ENCODE data around the gene SULT1A1. TPM values are rescaled to one million over a fixed set of nuclear protein-coding genes. Genes with fewer than 3 reads are reported as not detected.

SULT1A1 gene
- total and polyA plus RNA-seq, 2 experiments from 2014 or later, result 15.0 to 18.8 TPM

GRCh38 chr16:28562199-28562598 is 47.6 kb downstream of the SULT1A1 start:
- Histone ChIP-seq H3K4me1 (ENCODE audit: insufficient read depth) (peaks cover 12% of the 10 kb centered on the region), H2AFZ (no peak overlapping the region), H3K9me2 (replicated peaks; ENCODE audit: insufficient read depth) (no peaks in the 10 kb centered on the region), H3K27ac (peak overlapping the region; percentile 5), H3K79me2 (peaks cover 47% of the 10 kb centered on the region), H3K9me3 (ENCODE audit: low read depth) (no peaks in the 10 kb centered on the region), H4K20me1 (ENCODE audit: insufficient read depth, poor library complexity, severe bottlenecking) (no peaks in the 10 kb centered on the region), H3K4me3 (no peak overlapping the region), H3K4me2 (no peak overlapping the region), H3K36me3 (replicated peaks; ENCODE audit: insufficient read depth, low read depth) (no peaks in the 10 kb centered on the region), H3K27me3 (no peaks in the 10 kb centered on the region)
- DNase-seq (ENCODE audit: low spot score), result no peak
- TF ChIP-seq EZH2 (IDR thresholded peaks at IDR 0.05; ENCODE audit: borderline replicate concordance), result no peak
- TF ChIP-seq CTCF (IDR thresholded peaks at IDR 0.05; ENCODE audit: poor library complexity), result no peak
- TF ChIP-seq EZH2phosphoT487 (IDR thresholded peaks at IDR 0.05; ENCODE audit: low read depth, severe bottlenecking, unreplicated experiment), result no peak
- 96% methylated on average over 4 of the region's 4 CpGs for WGBS (ENCODE audit: low lambda C conversion rate, missing lambda C conversion rate)

- TF ChIP-seq EZH2 (IDR thresholded peaks at IDR 0.05; ENCODE audit: borderline replicate concordance) (no peak), EZH2phosphoT487 (IDR thresholded peaks at IDR 0.05; ENCODE audit: low read depth, severe bottlenecking, unreplicated experiment) (no peak), CTCF (IDR thresholded peaks at IDR 0.05; ENCODE audit: poor library complexity) (no peak)
- WGBS (ENCODE audit: low lambda C conversion rate, missing lambda C conversion rate), result 59% methylated on average over 7 of the region's 7 CpGs
- H3K36me3 ChIP-seq (replicated peaks; ENCODE audit: insufficient read depth, low read depth), result no peaks in the 10 kb centered on the region
- peak overlapping the region; percentile 5 for H3K27ac ChIP-seq
- no peak overlapping the region for H3K4me3 ChIP-seq
- no peak for DNase-seq (ENCODE audit: low spot score)
- peaks cover 12% of the 10 kb centered on the region for H3K4me1 ChIP-seq (ENCODE audit: insufficient read depth)
- no peaks in the 10 kb centered on the region for H4K20me1 ChIP-seq (ENCODE audit: insufficient read depth, poor library complexity, severe bottlenecking)
- no peaks in the 10 kb centered on the region for H3K9me3 ChIP-seq (ENCODE audit: low read depth)
- H3K4me2 ChIP-seq, result no peak overlapping the region
- no peak overlapping the region for H2AFZ ChIP-seq
- no peaks in the 10 kb centered on the region for H3K9me2 ChIP-seq (replicated peaks; ENCODE audit: insufficient read depth)
- peaks cover 42% of the 10 kb centered on the region for H3K79me2 ChIP-seq
- no peaks in the 10 kb centered on the region for H3K27me3 ChIP-seq
Observed at GRCh38 chr16:28561557-28562187, 48.2 kb downstream of the SULT1A1 start.

GRCh38 chr16:28558456-28558855 is 51.4 kb downstream of the SULT1A1 start:
- Histone ChIP-seq H3K27ac (no peak overlapping the region), H3K79me2 (peaks cover 42% of the 10 kb centered on the region), H4K20me1 (ENCODE audit: insufficient read depth, poor library complexity, severe bottlenecking) (no peaks in the 10 kb centered on the region), H3K27me3 (no peaks in the 10 kb centered on the region), H2AFZ (no peak overlapping the region), H3K4me2 (no peak overlapping the region), H3K4me1 (ENCODE audit: insufficient read depth) (peaks cover 12% of the 10 kb centered on the region), H3K9me2 (replicated peaks; ENCODE audit: insufficient read depth) (no peaks in the 10 kb centered on the region), H3K9me3 (ENCODE audit: low read depth) (no peaks in the 10 kb centered on the region), H3K4me3 (no peak overlapping the region), H3K36me3 (replicated peaks; ENCODE audit: insufficient read depth, low read depth) (no peaks in the 10 kb centered on the region)
- DNase-seq (ENCODE audit: low spot score), result no peak
- WGBS (ENCODE audit: low lambda C conversion rate, missing lambda C conversion rate), result 69% methylated on average over 3 of the region's 3 CpGs
- TF ChIP-seq CTCF (IDR thresholded peaks at IDR 0.05; ENCODE audit: poor library complexity), result no peak
- TF ChIP-seq EZH2phosphoT487 (IDR thresholded peaks at IDR 0.05; ENCODE audit: low read depth, severe bottlenecking, unreplicated experiment), result no peak
- TF ChIP-seq EZH2 (IDR thresholded peaks at IDR 0.05; ENCODE audit: borderline replicate concordance), result no peak

All from hepatocyte (in vitro differentiated cells).